HG03103 (cell line): Measurements from ENCODE around the gene NLGN4Y.

Experiments used
- ATAC-seq: cut with Tn5 transposase; IDR thresholded peaks from one replicate; pipeline ENCODE4 v1.9.1; 2021; ENCODE audit warnings: low read depth; ENCODE audit not compliant: unreplicated experiment

The NLGN4Y gene

GRCh38 chrY:14524272-14525231, at the start of gene NLGN4Y:
NLGN4Y (plus strand) TSS chrY:14524529; CDS start chrY:14622120, 97,591 bp downstream.
- ATAC-seq, result peak; percentile 51

- no peak for ATAC-seq
Measured at GRCh38 chrY:14485935-14486334, 38.4 kb upstream of the NLGN4Y start.

GRCh38 chrY:14490226-14490625, 34.1 kb upstream of the NLGN4Y start:
- no peak for ATAC-seq

- ATAC-seq, result no peak
Measured at GRCh38 chrY:14498071-14498470, 26.3 kb upstream of the NLGN4Y start.

GRCh38 chrY:14504592-14504991, 19.7 kb upstream of the NLGN4Y start:
- no peak for ATAC-seq

GRCh38 chrY:14522379-14522950, 1.9 kb upstream of the NLGN4Y start:
- ATAC-seq, result no peak

GRCh38 chrY:14523491-14524271, 648 bp upstream of the NLGN4Y start:
- ATAC-seq, result no peak

- ATAC-seq, result no peak
Measured at GRCh38 chrY:14525315-14525714, 986 bp downstream of the NLGN4Y start.

- no peak for ATAC-seq
Measured at GRCh38 chrY:14528361-14528760, 4.0 kb downstream of the NLGN4Y start.

GRCh38 chrY:14536703-14537102, 12.4 kb downstream of the NLGN4Y start:
- ATAC-seq, result no peak

- no peak for ATAC-seq
Measured at GRCh38 chrY:14543506-14543905, 19.2 kb downstream of the NLGN4Y start.

GRCh38 chrY:14581294-14581693, 57.0 kb downstream of the NLGN4Y start:
- no peak for ATAC-seq

- no peak for ATAC-seq
Measured at GRCh38 chrY:14586725-14587124, 62.4 kb downstream of the NLGN4Y start.

GRCh38 chrY:14601372-14601771, 77.0 kb downstream of the NLGN4Y start:
- ATAC-seq, result no peak

GRCh38 chrY:14617625-14618024, 93.3 kb downstream of the NLGN4Y start:
- no peak for ATAC-seq

GRCh38 chrY:14618513-14618912, 94.2 kb downstream of the NLGN4Y start:
- no peak for ATAC-seq

- ATAC-seq, result no peak
Measured at GRCh38 chrY:14628208-14628607, 103.9 kb downstream of the NLGN4Y start.

GRCh38 chrY:14631676-14632075, 107.3 kb downstream of the NLGN4Y start:
- ATAC-seq, result no peak

GRCh38 chrY:14633718-14634117, 109.4 kb downstream of the NLGN4Y start:
- ATAC-seq, result no peak

- no peak for ATAC-seq
Measured at GRCh38 chrY:14634954-14635353, 110.6 kb downstream of the NLGN4Y start.

GRCh38 chrY:14637551-14637950, 113.2 kb downstream of the NLGN4Y start:
- no peak for ATAC-seq
